GM21381 (cell line): ENCODE results near the gene EFL1.

Source experiments
- ATAC-seq: cut with Tn5 transposase; IDR thresholded peaks from one replicate; pipeline ENCODE4 v1.9.1; 2021; ENCODE audit warnings: mild to moderate bottlenecking, moderate library complexity; ENCODE audit not compliant: unreplicated experiment

The EFL1 gene

GRCh38 chr15:82093325-82093724 is 169.2 kb downstream of the EFL1 start:
- ATAC-seq = no peak

GRCh38 chr15:82091636-82092140 is 170.8 kb downstream of the EFL1 start:
- no peak for ATAC-seq

- no peak for ATAC-seq
Observed at GRCh38 chr15:82086243-82086995, 176.1 kb downstream of the EFL1 start.

GRCh38 chr15:82081914-82082762 is 180.4 kb downstream of the EFL1 start:
- no peak for ATAC-seq

- no peak for ATAC-seq
Observed at GRCh38 chr15:82080774-82081173, 181.8 kb downstream of the EFL1 start.
